Neural cell (in vitro differentiated cells): ENCODE data around the gene GPR78. TPM values are rescaled to one million over a fixed set of nuclear protein-coding genes. Genes with fewer than 3 reads are reported as not detected.

Experiments
- H2AFZ ChIP-seq: fragments of 200-600, 300-800 bp; sonication (generic), shearing (Covaris generic); 2 replicates; pipeline ENCODE4 v1.6.0; 2014; ENCODE audit warnings: low read depth, mild to moderate bottlenecking, antibody characterized with exemption, low read length, moderate library complexity
- H3F3A ChIP-seq: fragments of 200-600 bp; shearing (Covaris generic); 2 replicates; pipeline ENCODE4 v1.6.1; 2016; ENCODE audit warnings: mild to moderate bottlenecking, moderate library complexity, mixed read lengths, antibody characterized with exemption, low read length; ENCODE audit not compliant: insufficient read depth, poor library complexity, severe bottlenecking
- H3K27ac ChIP-seq: fragments of 200-600, 300-800 bp; sonication (generic), shearing (Covaris generic); 2 replicates; pipeline ENCODE4 v1.5.1; 2014; ENCODE audit warnings: mild to moderate bottlenecking, low read length, moderate library complexity
- H3K27me3 ChIP-seq: fragments of 300-800, 200-600 bp; sonication (generic), shearing (Covaris generic); 2 replicates; pipeline ENCODE4 v1.6.0; 2014; ENCODE audit warnings: mild to moderate bottlenecking, low read depth, low read length, moderate library complexity; ENCODE audit not compliant: insufficient read depth
- H3K36me3 ChIP-seq: fragments of 300-800, 200-600 bp; sonication (generic), shearing (Covaris generic); 2 replicates; pipeline ENCODE4 v1.5.1; 2014; ENCODE audit warnings: mild to moderate bottlenecking, antibody characterized with exemption, low read length, moderate library complexity; ENCODE audit not compliant: insufficient read depth
- H3K4me2 ChIP-seq: fragments of 300-800, 200-600 bp; sonication (generic), shearing (Covaris generic); 2 replicates; pipeline ENCODE4 v1.6.0; 2014; ENCODE audit warnings: mild to moderate bottlenecking, low read length
- H3K4me3 ChIP-seq: fragments of 300-800, 200-600 bp; sonication (generic), shearing (Covaris generic); 2 replicates; pipeline ENCODE4 v1.5.1; 2014; ENCODE audit warnings: mild to moderate bottlenecking, low read length, moderate library complexity
- H3K79me2 ChIP-seq: fragments of 200-600 bp; shearing (Covaris generic); replicated peaks from 2 replicates; pipeline ENCODE4 v1.6.0; 2014; ENCODE audit warnings: mild to moderate bottlenecking, low read length, moderate library complexity; ENCODE audit not compliant: insufficient read depth
- H3K9ac ChIP-seq: fragments of 300-800, 200-600 bp; sonication (generic), shearing (Covaris generic); 2 replicates; pipeline ENCODE4 v1.6.1; 2016; ENCODE audit warnings: mild to moderate bottlenecking, low read length, mixed read lengths
- H3K9me2 ChIP-seq: fragments of 200-600 bp; shearing (Covaris generic); 2 replicates; pipeline ENCODE4 v1.6.1; 2016; ENCODE audit warnings: mild to moderate bottlenecking, low read length, mixed read lengths; ENCODE audit not compliant: insufficient read depth
- H3K9me3 ChIP-seq: fragments of 200-600, 300-800 bp; sonication (generic), shearing (Covaris generic); 2 replicates; pipeline ENCODE4 v1.6.1; 2016; ENCODE audit warnings: mild to moderate bottlenecking, mixed run types, low read length, moderate library complexity, mixed read lengths
- H4K20me1 ChIP-seq: fragments of 200-600 bp; shearing (Covaris generic); 2 replicates; pipeline ENCODE4 v1.6.1; 2016; ENCODE audit warnings: mild to moderate bottlenecking, mixed run types; ENCODE audit not compliant: insufficient read depth
- EP300 ChIP-seq: fragments of 450-650 bp; conservative IDR thresholded peaks from 2 replicates; pipeline ENCODE4 v1.6.1; 2014; ENCODE audit warnings: antibody characterized with exemption, mild to moderate bottlenecking, moderate library complexity; ENCODE audit not compliant: poor library complexity, severe bottlenecking
- MXI1 ChIP-seq: fragments of 450-650 bp; conservative IDR thresholded peaks from 2 replicates; pipeline ENCODE4 v1.6.1; 2014; ENCODE audit warnings: antibody characterized with exemption, mild to moderate bottlenecking; ENCODE audit not compliant: poor library complexity, severe bottlenecking
- POLR2AphosphoS5 ChIP-seq: IDR thresholded peaks from 2 replicates; pipeline ENCODE4 v1.6.1; 2012
- RAD21 ChIP-seq: fragments of 450-650 bp; conservative IDR thresholded peaks from 2 replicates; pipeline ENCODE4 v1.6.1; 2014; ENCODE audit warnings: antibody characterized with exemption, mild to moderate bottlenecking, moderate library complexity
- SMC3 ChIP-seq: fragments of 450-650 bp; conservative IDR thresholded peaks from 2 replicates; pipeline ENCODE4 v1.6.1; 2014; ENCODE audit warnings: antibody characterized with exemption, mild to moderate bottlenecking, moderate library complexity; ENCODE audit not compliant: poor library complexity
- TAF1 ChIP-seq: IDR thresholded peaks from 2 replicates; pipeline ENCODE4 v1.6.1; 2012; ENCODE audit warnings: low read depth
- polyA plus RNA-seq: library from polyadenylated mRNA; depleted of rRNA; stranded (reverse); fragments of >200 nt; gene quantifications from 2 replicates; pipeline ENCODE4 v1.2.3, GENCODE V29; 2014
- TF ChIP-seq, protein P1 (sequence below): IDR thresholded peaks from 2 replicates; pipeline ENCODE4 v1.6.1; 2012; ENCODE audit warnings: borderline replicate concordance
- TF ChIP-seq, protein P2 (sequence below): fragments of 450-650 bp; IDR thresholded peaks from 2 replicates; pipeline ENCODE4 v1.5.1; 2014; ENCODE audit warnings: antibody characterized with exemption, mild to moderate bottlenecking, moderate library complexity; ENCODE audit not compliant: poor library complexity, severe bottlenecking

The GPR78 gene
- polyA plus RNA-seq, 1 donor from 2014 or later: not detected

DNA sequence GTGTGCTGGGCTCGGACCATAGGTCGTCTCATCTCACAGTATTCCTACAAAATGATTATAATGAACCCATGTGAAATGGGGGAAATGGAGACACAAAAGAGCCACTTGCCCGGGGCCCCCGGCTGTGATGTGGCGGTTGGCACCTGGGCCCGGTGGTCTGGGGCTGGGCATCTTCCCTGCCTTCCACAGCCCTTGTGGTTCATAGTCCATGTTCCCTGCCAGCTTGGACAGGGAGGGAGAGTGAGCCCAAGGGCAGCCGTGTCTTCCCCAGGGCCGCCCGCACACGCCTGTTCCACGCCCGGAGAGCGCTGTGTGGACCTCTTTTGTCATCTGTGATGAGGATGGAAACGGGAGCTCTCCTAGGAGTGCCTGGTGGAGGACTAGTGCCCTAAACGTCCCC, 17.6 kb downstream of the GPR78 start:
- H3K9ac ChIP-seq: no peak overlapping the region
- TF ChIP-seq, protein P1, sequence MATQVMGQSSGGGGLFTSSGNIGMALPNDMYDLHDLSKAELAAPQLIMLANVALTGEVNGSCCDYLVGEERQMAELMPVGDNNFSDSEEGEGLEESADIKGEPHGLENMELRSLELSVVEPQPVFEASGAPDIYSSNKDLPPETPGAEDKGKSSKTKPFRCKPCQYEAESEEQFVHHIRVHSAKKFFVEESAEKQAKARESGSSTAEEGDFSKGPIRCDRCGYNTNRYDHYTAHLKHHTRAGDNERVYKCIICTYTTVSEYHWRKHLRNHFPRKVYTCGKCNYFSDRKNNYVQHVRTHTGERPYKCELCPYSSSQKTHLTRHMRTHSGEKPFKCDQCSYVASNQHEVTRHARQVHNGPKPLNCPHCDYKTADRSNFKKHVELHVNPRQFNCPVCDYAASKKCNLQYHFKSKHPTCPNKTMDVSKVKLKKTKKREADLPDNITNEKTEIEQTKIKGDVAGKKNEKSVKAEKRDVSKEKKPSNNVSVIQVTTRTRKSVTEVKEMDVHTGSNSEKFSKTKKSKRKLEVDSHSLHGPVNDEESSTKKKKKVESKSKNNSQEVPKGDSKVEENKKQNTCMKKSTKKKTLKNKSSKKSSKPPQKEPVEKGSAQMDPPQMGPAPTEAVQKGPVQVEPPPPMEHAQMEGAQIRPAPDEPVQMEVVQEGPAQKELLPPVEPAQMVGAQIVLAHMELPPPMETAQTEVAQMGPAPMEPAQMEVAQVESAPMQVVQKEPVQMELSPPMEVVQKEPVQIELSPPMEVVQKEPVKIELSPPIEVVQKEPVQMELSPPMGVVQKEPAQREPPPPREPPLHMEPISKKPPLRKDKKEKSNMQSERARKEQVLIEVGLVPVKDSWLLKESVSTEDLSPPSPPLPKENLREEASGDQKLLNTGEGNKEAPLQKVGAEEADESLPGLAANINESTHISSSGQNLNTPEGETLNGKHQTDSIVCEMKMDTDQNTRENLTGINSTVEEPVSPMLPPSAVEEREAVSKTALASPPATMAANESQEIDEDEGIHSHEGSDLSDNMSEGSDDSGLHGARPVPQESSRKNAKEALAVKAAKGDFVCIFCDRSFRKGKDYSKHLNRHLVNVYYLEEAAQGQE: no peak
- TF ChIP-seq, protein P2, sequence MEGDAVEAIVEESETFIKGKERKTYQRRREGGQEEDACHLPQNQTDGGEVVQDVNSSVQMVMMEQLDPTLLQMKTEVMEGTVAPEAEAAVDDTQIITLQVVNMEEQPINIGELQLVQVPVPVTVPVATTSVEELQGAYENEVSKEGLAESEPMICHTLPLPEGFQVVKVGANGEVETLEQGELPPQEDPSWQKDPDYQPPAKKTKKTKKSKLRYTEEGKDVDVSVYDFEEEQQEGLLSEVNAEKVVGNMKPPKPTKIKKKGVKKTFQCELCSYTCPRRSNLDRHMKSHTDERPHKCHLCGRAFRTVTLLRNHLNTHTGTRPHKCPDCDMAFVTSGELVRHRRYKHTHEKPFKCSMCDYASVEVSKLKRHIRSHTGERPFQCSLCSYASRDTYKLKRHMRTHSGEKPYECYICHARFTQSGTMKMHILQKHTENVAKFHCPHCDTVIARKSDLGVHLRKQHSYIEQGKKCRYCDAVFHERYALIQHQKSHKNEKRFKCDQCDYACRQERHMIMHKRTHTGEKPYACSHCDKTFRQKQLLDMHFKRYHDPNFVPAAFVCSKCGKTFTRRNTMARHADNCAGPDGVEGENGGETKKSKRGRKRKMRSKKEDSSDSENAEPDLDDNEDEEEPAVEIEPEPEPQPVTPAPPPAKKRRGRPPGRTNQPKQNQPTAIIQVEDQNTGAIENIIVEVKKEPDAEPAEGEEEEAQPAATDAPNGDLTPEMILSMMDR: no peak
- no peak for TF ChIP-seq MXI1
- no peak for TF ChIP-seq RAD21
- no peak for TF ChIP-seq POLR2AphosphoS5
- TF ChIP-seq SMC3: no peak
- TF ChIP-seq TAF1: no peak
- TF ChIP-seq EP300: no peak
- no peaks in the 10 kb centered on the region for H3K36me3 ChIP-seq
- H3K9me3 ChIP-seq: no peaks in the 10 kb centered on the region
- H3K79me2 ChIP-seq: no peaks in the 10 kb centered on the region
- peaks cover 16% of the 10 kb centered on the region for H3K27me3 ChIP-seq
- H3K4me3 ChIP-seq: no peak overlapping the region
- no peaks in the 10 kb centered on the region for H4K20me1 ChIP-seq
- no peak overlapping the region for H3K27ac ChIP-seq
- H3K9me2 ChIP-seq: no peaks in the 10 kb centered on the region
- no peak overlapping the region for H2AFZ ChIP-seq
- no peak overlapping the region for H3K4me2 ChIP-seq
- H3F3A ChIP-seq: no peaks in the 10 kb centered on the region

DNA sequence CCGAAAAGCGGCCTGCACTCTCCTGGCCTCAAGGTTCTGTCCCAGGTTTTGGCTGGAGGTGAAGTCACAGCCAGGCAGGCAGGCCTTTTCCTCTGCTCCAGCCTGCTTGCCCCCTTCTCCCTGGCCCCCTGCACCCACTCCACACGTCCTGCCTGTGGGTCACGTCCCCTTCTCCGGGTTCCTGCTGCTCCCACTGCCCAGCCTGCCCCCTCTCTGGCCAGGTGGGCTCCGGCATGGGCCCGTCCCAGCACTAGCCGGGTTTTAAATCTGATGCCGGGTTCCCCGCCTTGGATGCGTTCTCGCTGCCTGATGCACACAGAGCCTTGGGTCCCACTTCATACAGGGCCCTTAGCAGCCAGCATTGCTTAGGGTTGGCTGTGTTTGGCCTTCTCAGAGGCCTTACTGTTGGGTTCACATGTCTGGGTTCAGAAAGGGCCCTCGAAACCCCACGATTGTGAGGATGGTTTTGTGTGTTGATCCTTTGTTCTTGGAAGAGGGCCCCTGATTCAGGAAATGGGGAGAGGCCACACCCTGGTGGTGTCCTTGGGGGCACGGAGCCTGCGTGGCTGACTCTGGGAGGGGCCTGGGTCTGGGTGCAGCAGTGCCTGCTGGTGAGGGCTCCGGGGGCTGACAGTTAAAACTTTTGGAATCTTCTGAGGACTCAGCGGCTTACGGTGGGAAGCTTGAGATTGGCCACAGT, 18.3 kb downstream of the GPR78 start:
- Histone ChIP-seq H4K20me1 (no peaks in the 10 kb centered on the region), H3F3A (no peaks in the 10 kb centered on the region), H3K27ac (no peak overlapping the region), H3K9me2 (no peaks in the 10 kb centered on the region), H3K27me3 (peaks cover 9% of the 10 kb centered on the region), H3K4me3 (no peak overlapping the region), H3K36me3 (no peaks in the 10 kb centered on the region), H2AFZ (no peak overlapping the region), H3K9ac (no peak overlapping the region), H3K4me2 (no peak overlapping the region), H3K9me3 (no peaks in the 10 kb centered on the region), H3K79me2 (no peaks in the 10 kb centered on the region)
- TF ChIP-seq, protein P1: no peak
- TF ChIP-seq MXI1 (no peak), SMC3 (no peak)
